A673 (cell line): Measurements from ENCODE around the gene ATAD3C. TPM values are rescaled to one million over a fixed set of nuclear protein-coding genes. Genes with fewer than 3 reads are reported as not detected.
"Not testable (repeated sequence)": the region's sequence is repeated elsewhere in the genome, so short reads cannot be mapped to it uniquely, and the experiment has no call there.

ENCODE experiments used
- BruUV-seq: library from RNA; stranded (reverse); fragments of 400-500 nt; replicated peaks from 2 replicates; lab custom pipeline; 2021; lab: Mats Ljungman, UMichigan
- CTCF ChIA-PET: fragments of 300-600 bp; sonication (Branson Sonifier 250); formaldehyde crosslinking; loops from one replicate; lab custom pipeline; 2022; ENCODE audit warnings: antibody characterized with exemption; lab: Charles Lee
- POLR2A ChIA-PET: fragments of 300-600 bp; sonication (Branson Sonifier 250); formaldehyde crosslinking; loops from one replicate; lab custom pipeline; 2022; ENCODE audit warnings: antibody characterized with exemption; ENCODE audit not compliant: low non-redundant PET; lab: Charles Lee
- DNase-seq: peaks from one replicate; pipeline ENCODE4 v3.0.0-alpha.2; 2015; ENCODE audit warnings: low spot score
- H3K27ac ChIP-seq: fragments of 200-600 bp; sonication (generic); 2 replicates; pipeline ENCODE4 v1.5.1; 2016; ENCODE audit warnings: mixed run types, low read depth, mild to moderate bottlenecking, mixed read lengths, antibody characterized with exemption, low read length; ENCODE audit not compliant: poor library complexity, severe bottlenecking
- H3K27me3 ChIP-seq: fragments of 200-600 bp; sonication (generic); replicated peaks from 2 replicates; pipeline ENCODE4 v1.6.1; 2017; ENCODE audit warnings: mixed run types, low read depth, mild to moderate bottlenecking, mixed read lengths, antibody characterized with exemption, low read length; ENCODE audit not compliant: insufficient read depth, poor library complexity
- H3K36me3 ChIP-seq: fragments of 200-600 bp; sonication (generic); 2 replicates; pipeline ENCODE4 v1.6.1; 2016; ENCODE audit warnings: mixed run types, mild to moderate bottlenecking, mixed read lengths, antibody characterized with exemption, low read length; ENCODE audit not compliant: insufficient read depth, poor library complexity, severe bottlenecking
- H3K4me1 ChIP-seq: fragments of 200-600 bp; sonication (generic); 2 replicates; pipeline ENCODE4 v1.6.1; 2017; ENCODE audit warnings: mixed run types, mild to moderate bottlenecking, mixed read lengths, antibody characterized with exemption, low read length; ENCODE audit not compliant: insufficient read depth, poor library complexity, severe bottlenecking
- H3K4me3 ChIP-seq: fragments of 200-600 bp; sonication (generic); 2 replicates; pipeline ENCODE4 v1.5.1; 2016; ENCODE audit warnings: low read depth, mixed run types, mild to moderate bottlenecking, mixed read lengths, low read length; ENCODE audit not compliant: poor library complexity, severe bottlenecking
- H3K9me3 ChIP-seq: fragments of 200-600 bp; sonication (generic); 2 replicates; pipeline ENCODE4 v1.6.1; 2016; ENCODE audit warnings: mixed run types, low read depth, mild to moderate bottlenecking, mixed read lengths, antibody characterized with exemption, low read length; ENCODE audit not compliant: poor library complexity, severe bottlenecking
- CTCF ChIP-seq: fragments of 300-800, 200-600 bp; sonication (generic); conservative IDR thresholded peaks from 2 replicates; pipeline ENCODE4 v1.5.1; 2017; ENCODE audit warnings: low read depth, mild to moderate bottlenecking, antibody characterized with exemption, low read length, moderate library complexity, mixed read lengths
- EZH2 ChIP-seq: fragments of 200-600 bp; sonication (generic); IDR thresholded peaks from 2 replicates; pipeline ENCODE4 v1.6.1; 2017; ENCODE audit warnings: borderline replicate concordance, low read depth, mild to moderate bottlenecking, mixed read lengths, antibody characterized with exemption, low read length; ENCODE audit not compliant: poor library complexity, severe bottlenecking
- intact Hi-C: fragments of 100-400 bp; cut with micrococcal nuclease; formaldehyde crosslinking; loops from one replicate; pipeline ENCODE4 v1.10.0; 2022; ENCODE audit not compliant: unreplicated experiment
- total RNA-seq: library from RNA; stranded (reverse); gene quantifications from 2 replicates; pipeline ENCODE4 v1.2.3, GENCODE V29; 2021

Gene ATAD3C
- total RNA-seq, 1 experiment from 2014 or later: 0.39 TPM

GRCh38 chr1:1407636-1408318 lies 41.7 kb upstream of the ATAD3C start:
- peak; percentile 55 for DNase-seq
- CTCF ChIA-PET: interaction anchor here (0.6 to 1.0 kb wide), 2 partner anchors 12 to 99 kb away, joined by 4 to 6 read pairs; no protein-coding TSS in a partner anchor

GRCh38 chr1:1410238-1410637 lies 39.3 kb upstream of the ATAD3C start:
- CTCF ChIA-PET, H3K27me3 ChIP-seq, BruUV-seq, H3K27ac ChIP-seq, DNase-seq, POLR2A ChIA-PET, H3K4me3 ChIP-seq, intact Hi-C loops, H3K9me3 ChIP-seq: not testable (repeated sequence)
- peaks cover 13% of the 10 kb centered on the region for H3K36me3 ChIP-seq
- peaks cover 19% of the 10 kb centered on the region for H3K4me1 ChIP-seq

More at GRCh38 chr1:1407636-1408318, 41.7 kb upstream of the ATAD3C start:
- POLR2A ChIA-PET: interaction anchor here (1.0 kb wide), 1 partner anchor 33 kb away, joined by 3 read pairs; the partner anchor contains the start of gene AURKAIP1
- BruUV-seq: no TSS peak
- peaks cover 19% of the 10 kb centered on the region for H3K4me1 ChIP-seq
- no peaks in the 10 kb centered on the region for H3K9me3 ChIP-seq
- TF ChIP-seq CTCF (no peak), EZH2 (no peak)
- H3K4me3 ChIP-seq: peak overlapping the region; percentile 98
- H3K27me3 ChIP-seq: no peaks in the 10 kb centered on the region
- peak overlapping the region; percentile 94 for H3K27ac ChIP-seq
- intact Hi-C loops: loop anchor here (1.0 kb wide), 1 partner anchor 32 kb away; the partner anchor contains the start of gene AURKAIP1
- peaks cover 30% of the 10 kb centered on the region for H3K36me3 ChIP-seq

GRCh38 chr1:1411626-1412025 lies 37.9 kb upstream of the ATAD3C start:
- Histone ChIP-seq H3K36me3 (peaks cover 4% of the 10 kb centered on the region), H3K4me1 (peaks cover 9% of the 10 kb centered on the region), H3K9me3 (no peaks in the 10 kb centered on the region), H3K27ac (no peak overlapping the region), H3K4me3 (no peak overlapping the region), H3K27me3 (no peaks in the 10 kb centered on the region)
- TF ChIP-seq EZH2 (no peak), CTCF (no peak)
- CTCF ChIA-PET: no interaction called here
- BruUV-seq: no TSS peak
- DNase-seq: no peak
- intact Hi-C loops: no loop called here
- POLR2A ChIA-PET: no interaction called here

GRCh38 chr1:1412311-1412902 lies 37.1 kb upstream of the ATAD3C start:
- H3K36me3 ChIP-seq, intact Hi-C loops, H3K27me3 ChIP-seq, DNase-seq, H3K4me3 ChIP-seq, BruUV-seq, POLR2A ChIA-PET, H3K27ac ChIP-seq, CTCF ChIA-PET, H3K9me3 ChIP-seq, H3K4me1 ChIP-seq: not testable (repeated sequence)
